Left ventricle myocardium inferior (tissue), 1 donor: Measurements from ENCODE around the gene ATIC. TPM values are rescaled to one million over a fixed set of nuclear protein-coding genes. Genes with fewer than 3 reads are reported as not detected.
A peak's percentile ranks its signal among the peaks of the same experiment; 100 is the strongest.

Experiments
- DNase-seq: peaks from one replicate; pipeline ENCODE4 v3.0.0-alpha.2; 2020
- H3K27ac ChIP-seq: fragments of 200-600 bp; replicated peaks from 2 replicates; pipeline ENCODE4 v1.8.0; 2021
- H3K27me3 ChIP-seq: fragments of 200-600 bp; 2 replicates; pipeline ENCODE4 v1.8.0; 2021; ENCODE audit warnings: low read depth
- H3K36me3 ChIP-seq: fragments of 200-600 bp; 2 replicates; pipeline ENCODE4 v1.8.0; 2021
- H3K4me1 ChIP-seq: fragments of 200-600 bp; 2 replicates; pipeline ENCODE4 v1.8.0; 2021
- H3K4me3 ChIP-seq: fragments of 200-600 bp; 2 replicates; pipeline ENCODE4 v1.8.0; 2021; ENCODE audit warnings: mild to moderate bottlenecking, moderate library complexity
- H3K9me3 ChIP-seq: fragments of 200-600 bp; replicated peaks from 2 replicates; pipeline ENCODE4 v1.8.0; 2021
- intact Hi-C: fragments of 100-400 bp; cut with micrococcal nuclease; formaldehyde crosslinking; loops from one replicate; pipeline ENCODE4 v1.11.0; 2022
- total RNA-seq: library from RNA; stranded (reverse); fragmentation: NEBNext Ultra II Directional; extraction: Animal tissue kit (Norgen Biotek cat#: 25700); gene quantifications from one replicate; pipeline ENCODE4 v1.2.1, GENCODE V29; 2021
- TF ChIP-seq, protein P1 (sequence below): fragments of 200-600 bp; IDR thresholded peaks from 2 replicates; pipeline ENCODE4 v1.8.0; 2021; ENCODE audit warnings: antibody characterized with exemption, mild to moderate bottlenecking, borderline replicate concordance
- donor health status: DM: no; HTN: yes; CAD: no; lungs with severe emphysema.

The ATIC gene
- total RNA-seq, 1 donor from 2014 or later = 47.1 TPM

DNA sequence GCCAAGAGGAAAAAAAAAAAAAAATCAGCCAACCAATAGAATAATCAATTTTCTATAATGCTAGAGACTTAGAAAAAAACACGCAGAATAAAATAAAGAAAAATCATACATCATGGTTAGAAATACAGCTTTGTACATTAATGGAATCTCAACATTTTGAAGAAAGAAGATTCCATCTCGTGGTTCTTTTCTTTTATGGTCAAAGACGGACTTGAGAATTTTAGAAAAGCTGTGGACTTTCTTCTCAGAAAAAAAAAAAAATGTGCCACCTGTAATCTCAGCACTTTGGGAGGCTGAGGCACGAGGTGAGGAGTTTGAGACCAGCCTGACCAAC is 41.8 kb upstream of the ATIC start:
- DNase-seq = no peak
- Histone ChIP-seq H3K4me1 (no peaks in the 10 kb centered on the region), H3K27me3 (no peaks in the 10 kb centered on the region), H3K36me3 (no peaks in the 10 kb centered on the region), H3K4me3 (no peak overlapping the region), H3K9me3 (no peaks in the 10 kb centered on the region), H3K27ac (no peak overlapping the region)
- TF ChIP-seq, protein P1, sequence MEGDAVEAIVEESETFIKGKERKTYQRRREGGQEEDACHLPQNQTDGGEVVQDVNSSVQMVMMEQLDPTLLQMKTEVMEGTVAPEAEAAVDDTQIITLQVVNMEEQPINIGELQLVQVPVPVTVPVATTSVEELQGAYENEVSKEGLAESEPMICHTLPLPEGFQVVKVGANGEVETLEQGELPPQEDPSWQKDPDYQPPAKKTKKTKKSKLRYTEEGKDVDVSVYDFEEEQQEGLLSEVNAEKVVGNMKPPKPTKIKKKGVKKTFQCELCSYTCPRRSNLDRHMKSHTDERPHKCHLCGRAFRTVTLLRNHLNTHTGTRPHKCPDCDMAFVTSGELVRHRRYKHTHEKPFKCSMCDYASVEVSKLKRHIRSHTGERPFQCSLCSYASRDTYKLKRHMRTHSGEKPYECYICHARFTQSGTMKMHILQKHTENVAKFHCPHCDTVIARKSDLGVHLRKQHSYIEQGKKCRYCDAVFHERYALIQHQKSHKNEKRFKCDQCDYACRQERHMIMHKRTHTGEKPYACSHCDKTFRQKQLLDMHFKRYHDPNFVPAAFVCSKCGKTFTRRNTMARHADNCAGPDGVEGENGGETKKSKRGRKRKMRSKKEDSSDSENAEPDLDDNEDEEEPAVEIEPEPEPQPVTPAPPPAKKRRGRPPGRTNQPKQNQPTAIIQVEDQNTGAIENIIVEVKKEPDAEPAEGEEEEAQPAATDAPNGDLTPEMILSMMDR = peak; percentile 5
- intact Hi-C loops = no loop called here

DNA sequence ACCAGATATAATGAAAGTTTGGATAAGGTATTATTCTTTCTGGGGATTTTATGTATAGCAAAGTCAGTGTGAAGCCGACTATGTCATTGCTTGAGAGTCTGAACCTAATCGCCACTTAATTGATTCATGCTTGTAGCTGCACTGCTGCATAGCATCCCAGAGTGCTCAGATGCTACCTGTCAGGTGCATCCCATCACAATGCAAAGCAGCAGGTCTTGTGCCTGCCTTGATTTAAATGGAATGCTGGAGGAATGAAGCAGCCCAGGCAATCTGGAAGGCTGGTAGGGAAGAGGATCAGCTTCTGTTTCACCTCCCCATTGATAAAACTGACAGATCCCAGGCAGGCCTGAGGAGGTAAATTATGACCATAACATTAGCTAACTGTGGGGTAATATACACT is 40.4 kb upstream of the ATIC start:
- Histone ChIP-seq H3K27ac (no peak overlapping the region), H3K27me3 (no peaks in the 10 kb centered on the region), H3K9me3 (no peaks in the 10 kb centered on the region), H3K36me3 (no peaks in the 10 kb centered on the region), H3K4me1 (no peaks in the 10 kb centered on the region), H3K4me3 (no peak overlapping the region)
- TF ChIP-seq, protein P1 = no peak
- DNase-seq = no peak
- intact Hi-C loops = no loop called here

DNA sequence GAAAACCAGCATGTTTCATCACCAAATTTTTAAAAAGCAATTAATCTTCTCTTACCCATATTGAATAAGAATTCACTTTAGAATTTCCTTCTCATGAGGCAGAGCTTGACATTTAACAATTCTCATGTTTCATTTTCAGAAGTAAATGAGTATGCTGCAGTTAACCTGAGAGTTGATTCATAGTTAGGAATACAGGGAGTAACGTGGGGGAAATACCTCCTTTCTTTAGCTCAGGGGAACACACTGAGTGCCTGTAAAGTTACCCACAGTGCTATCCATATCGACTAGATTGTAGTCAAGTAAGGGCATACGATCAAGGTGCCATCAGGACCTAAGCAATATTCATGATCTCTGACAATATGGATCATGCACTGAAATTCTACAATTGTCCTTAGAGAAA is 38.9 kb upstream of the ATIC start:
- TF ChIP-seq, protein P1 = no peak
- Histone ChIP-seq H3K27ac (no peak overlapping the region), H3K4me3 (no peak overlapping the region), H3K4me1 (no peaks in the 10 kb centered on the region), H3K36me3 (no peaks in the 10 kb centered on the region), H3K27me3 (no peaks in the 10 kb centered on the region), H3K9me3 (no peaks in the 10 kb centered on the region)
- no peak for DNase-seq
- intact Hi-C loops = no loop called here

DNA sequence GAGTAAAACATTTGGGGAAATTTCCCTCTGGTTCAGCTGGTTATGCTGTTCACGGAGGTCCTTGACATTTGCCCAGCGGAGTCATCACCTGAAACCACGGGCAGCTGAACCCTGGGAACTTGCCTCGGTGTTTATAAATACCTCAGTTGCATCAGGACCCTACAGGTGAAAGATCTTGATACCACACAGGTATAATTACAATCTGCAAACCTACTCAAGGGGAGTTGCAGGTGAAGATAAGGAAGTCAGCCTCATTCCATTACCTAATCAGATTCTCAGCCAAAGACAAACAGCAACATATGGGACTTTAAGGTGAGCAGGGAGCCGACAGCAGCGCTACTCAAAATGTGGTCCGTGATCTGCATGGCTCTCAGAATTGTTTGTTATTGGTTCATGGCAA is 37.0 kb upstream of the ATIC start:
- no peak for DNase-seq
- Histone ChIP-seq H3K36me3 (no peaks in the 10 kb centered on the region), H3K27ac (no peak overlapping the region), H3K9me3 (no peaks in the 10 kb centered on the region), H3K27me3 (no peaks in the 10 kb centered on the region), H3K4me1 (no peaks in the 10 kb centered on the region), H3K4me3 (no peak overlapping the region)
- intact Hi-C loops = no loop called here
- TF ChIP-seq, protein P1 = no peak

DNA sequence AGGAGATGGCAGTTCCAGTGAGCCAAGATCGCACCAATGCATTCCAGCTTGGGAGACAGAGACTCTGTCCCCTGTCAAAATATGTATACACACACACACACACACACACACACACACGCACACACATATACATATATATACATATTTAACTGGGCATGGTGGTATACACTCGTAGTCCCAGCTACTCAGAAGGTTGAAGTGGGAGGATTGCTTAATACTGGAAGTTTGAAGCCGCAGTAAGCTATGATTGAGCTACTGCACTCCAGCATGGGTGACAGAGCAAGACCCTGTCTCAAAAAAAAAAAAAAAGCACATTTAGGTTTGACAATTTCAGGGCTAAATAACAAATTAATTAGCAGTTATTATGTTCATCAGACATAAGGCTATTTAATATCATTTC is 36.0 kb upstream of the ATIC start:
- no peak for DNase-seq
- H3K27me3 ChIP-seq = no peaks in the 10 kb centered on the region
- H3K4me1 ChIP-seq = no peaks in the 10 kb centered on the region
- no peaks in the 10 kb centered on the region for H3K9me3 ChIP-seq
- TF ChIP-seq, protein P1 = no peak
- intact Hi-C loops = no loop called here
- H3K27ac ChIP-seq = no peak overlapping the region
- no peak overlapping the region for H3K4me3 ChIP-seq
- no peaks in the 10 kb centered on the region for H3K36me3 ChIP-seq

DNA sequence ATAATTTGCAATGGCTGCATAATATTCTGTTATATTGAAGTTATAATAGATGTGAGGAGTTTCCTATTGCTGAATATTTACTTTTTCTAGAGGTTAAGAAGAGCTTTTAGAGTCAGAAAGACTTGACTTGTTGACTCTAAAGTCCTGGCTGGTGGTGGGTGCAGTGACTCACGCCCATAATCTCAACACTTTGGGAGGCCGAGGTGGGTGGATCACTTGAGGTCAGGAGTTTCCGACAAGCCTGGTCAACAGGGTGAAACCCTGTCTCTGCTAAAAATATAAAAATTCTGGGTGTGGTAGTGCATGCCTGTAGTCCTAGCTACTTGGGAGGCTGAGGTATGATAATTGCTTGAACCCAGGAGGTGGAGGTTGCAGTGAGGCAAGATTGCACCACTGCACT is 33.9 kb upstream of the ATIC start:
- Histone ChIP-seq H3K4me1 (no peaks in the 10 kb centered on the region), H3K36me3 (no peaks in the 10 kb centered on the region), H3K4me3 (no peak overlapping the region), H3K27ac (no peak overlapping the region), H3K27me3 (no peaks in the 10 kb centered on the region), H3K9me3 (no peaks in the 10 kb centered on the region)
- TF ChIP-seq, protein P1 = no peak
- no peak for DNase-seq
- intact Hi-C loops = no loop called here
